Activated CD4-positive, alpha-beta T cell treated with anti-CD3 and anti-CD28 coated beads, Interleukin-2, Interleukin-4, amounts not matched to agents 100 ng/mL and 50 ng/mL, durations not matched to agents 16 hours and 8 hours (primary cell): ENCODE data around the gene COA5.

Experiments used
- DNase-seq: peaks from one replicate; pipeline ENCODE4 v3.0.0-alpha.2; 2020; ENCODE audit warnings: low spot score

The COA5 gene

DNA sequence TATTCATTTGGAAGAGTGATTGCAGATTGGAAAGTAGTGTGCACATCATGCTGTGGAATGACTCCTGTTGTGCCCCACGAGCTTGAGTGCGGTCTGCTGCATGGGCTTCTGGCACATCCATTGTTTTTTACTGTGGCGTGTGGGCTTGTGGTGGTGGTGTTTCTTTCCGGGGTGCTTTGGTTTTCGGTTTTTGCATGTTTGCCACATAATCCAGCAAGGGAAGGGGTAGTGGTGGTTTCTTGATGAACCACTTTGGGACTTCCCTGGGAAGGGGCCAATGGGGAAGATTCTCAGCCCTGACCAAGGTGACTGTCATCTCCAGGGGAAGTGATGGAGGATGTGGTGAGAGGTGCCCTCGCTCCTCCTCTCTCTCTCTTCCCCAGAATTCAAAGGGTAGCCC, 57.0 kb downstream of the COA5 start:
- DNase-seq = peak; percentile 75

GRCh38 chr2:98550165-98550564, 58.1 kb downstream of the COA5 start:
- no peak for DNase-seq
